Pancreas (tissue), 10 donors: ENCODE measurements around the gene RXRA. TPM values are rescaled to one million over a fixed set of nuclear protein-coding genes. Genes with fewer than 3 reads are reported as not detected.

Experiments used
- ATAC-seq, 4 donors: fragments of 200-7000 bp; cut with Tn5 transposase; one replicate each; pipeline versions ENCODE4 v1.8.0 to v1.9.1; 2020; ENCODE audit warnings: mild to moderate bottlenecking in 4 of 4, moderate library complexity in 4 of 4
- DNase-seq, 6 donors: peaks; one replicate each; pipeline ENCODE4 v3.0.0-alpha.2; 2020
- FAIRE-seq: peaks from 2 replicates; lab custom pipeline; 2012; peaks lifted over from hg19 to GRCh38; lab: Jason Lieb, UNC
- H3K27ac ChIP-seq, 4 donors: fragments of 200-600 bp; sonication (generic); 1 replicate in 3 of 4; 2 replicates in 1 of 4; pipeline versions ENCODE4 v1.5.0 to v1.8.0; 2020
- H3K27me3 ChIP-seq, 4 donors: fragments of 200-600 bp; one replicate each; pipeline ENCODE4 v1.8.0; 2021
- H3K36me3 ChIP-seq, 3 donors: fragments of 200-600 bp; sonication (generic) in 1 of 3; one replicate each; pipeline versions ENCODE4 v1.5.0 to v1.8.0; 2020 to 2021
- H3K4me1 ChIP-seq, 3 donors: fragments of 200-600 bp; one replicate each; pipeline ENCODE4 v1.8.0; 2021
- H3K4me3 ChIP-seq, 4 donors: fragments of 200-600 bp; sonication (generic) in 2 of 4; one replicate each; pipeline versions ENCODE4 v1.5.0 to v1.8.0; 2020 to 2021
- H3K9me3 ChIP-seq, 4 donors: fragments of 200-600 bp; one replicate each; pipeline ENCODE4 v1.8.0; 2021
- WGBS, 2 donors: extraction: QIAGEN DNeasy Blood & Tissue Kit; methylation state at CpG; one replicate each; pipeline ENCODE4 v1.1.7; 2013; 5-methylcytosine and 5-hydroxymethylcytosine counted together
- intact Hi-C, 3 donors: fragments of 100-400 bp; cut with DNase I; formaldehyde crosslinking; loops; one replicate each; pipeline versions ENCODE4 v1.11.1 to v1.14.2; 2022
- microRNA-seq, 2 donors: library from miRNA; unstranded; fragments of <30 nt; microRNA quantifications; one replicate each; pipeline versions ENCODE4 to v1.1.0, GENCODE V29; 2019 to 2020
- polyA plus RNA-seq, 2 donors: library from polyadenylated mRNA; stranded (reverse); fragments of 200-250 nt; gene quantifications; one replicate each; pipeline ENCODE4 v1.2.3, GENCODE V29; 2013
- total RNA-seq, 6 donors: library from RNA; stranded (reverse); fragmentation: NEBNext Ultra II Directional in 4 of 6; extraction: Animal tissue kit (Norgen Biotek cat#: 25700) in 4 of 6; gene quantifications; one replicate each; pipeline versions ENCODE4 v1.2.1 to v1.2.4, GENCODE V29; 2021 to 2023
- TF ChIP-seq, protein P1 (sequence below), 4 donors: fragments of 200-600 bp; sonication (generic) in 3 of 4; IDR thresholded peaks; one replicate each; pipeline versions ENCODE4 v1.5.0 to v1.8.0; 2021; ENCODE audit warnings: antibody characterized with exemption in 4 of 4
- donor health status: healthy with polysubstance abuse.
- donor health status: DM: no; HTN: no; CAD: no; lungs with moderate emphysema.
- donor health status: DM: no; HTN: no; CAD: no.
- donor health status: control.
- donor health status: control.
- donor health status: Bipolar disorder and iron deficiency.
- donor health status: DM: yes; HTN: yes; CAD: no.
- donor health status: DM: no; HTN: no; CAD: no.
- donor health status: DM: no; HTN: no; CAD: no.
- donor health status: DM: yes; HTN: yes; CAD: no.

RXRA gene
- total and polyA plus RNA-seq, 8 donors, result 20.2 to 35.1 (median 22.9) TPM

DNA sequence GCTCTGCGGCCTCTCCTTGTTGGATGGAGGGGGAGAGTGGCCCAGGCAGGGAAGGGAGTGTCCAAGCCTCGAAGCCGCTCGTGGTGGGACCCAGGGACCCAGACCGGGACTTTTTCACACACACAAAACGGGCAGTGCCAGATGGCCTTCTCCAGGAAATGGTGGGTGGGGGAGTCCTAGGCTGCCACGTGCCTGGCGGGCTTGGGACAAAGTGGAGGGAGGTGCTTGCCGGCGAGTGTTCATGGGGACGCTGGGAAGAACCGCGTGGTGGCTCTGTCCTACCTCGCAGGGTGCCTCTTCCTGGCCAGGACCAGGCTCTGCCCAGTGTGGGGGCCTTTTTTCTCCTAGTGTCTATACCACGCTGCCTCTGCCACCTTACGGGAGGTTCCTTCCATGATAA lies 160.3 kb downstream of the RXRA start:
- no peaks in the 10 kb centered on the region for H3K9me3 ChIP-seq
- FAIRE-seq, result no peak
- ATAC-seq, result no peak
- H3K36me3 ChIP-seq, result no peaks in the 10 kb centered on the region
- H3K27ac ChIP-seq, result no peak overlapping the region
- TF ChIP-seq, protein P1, sequence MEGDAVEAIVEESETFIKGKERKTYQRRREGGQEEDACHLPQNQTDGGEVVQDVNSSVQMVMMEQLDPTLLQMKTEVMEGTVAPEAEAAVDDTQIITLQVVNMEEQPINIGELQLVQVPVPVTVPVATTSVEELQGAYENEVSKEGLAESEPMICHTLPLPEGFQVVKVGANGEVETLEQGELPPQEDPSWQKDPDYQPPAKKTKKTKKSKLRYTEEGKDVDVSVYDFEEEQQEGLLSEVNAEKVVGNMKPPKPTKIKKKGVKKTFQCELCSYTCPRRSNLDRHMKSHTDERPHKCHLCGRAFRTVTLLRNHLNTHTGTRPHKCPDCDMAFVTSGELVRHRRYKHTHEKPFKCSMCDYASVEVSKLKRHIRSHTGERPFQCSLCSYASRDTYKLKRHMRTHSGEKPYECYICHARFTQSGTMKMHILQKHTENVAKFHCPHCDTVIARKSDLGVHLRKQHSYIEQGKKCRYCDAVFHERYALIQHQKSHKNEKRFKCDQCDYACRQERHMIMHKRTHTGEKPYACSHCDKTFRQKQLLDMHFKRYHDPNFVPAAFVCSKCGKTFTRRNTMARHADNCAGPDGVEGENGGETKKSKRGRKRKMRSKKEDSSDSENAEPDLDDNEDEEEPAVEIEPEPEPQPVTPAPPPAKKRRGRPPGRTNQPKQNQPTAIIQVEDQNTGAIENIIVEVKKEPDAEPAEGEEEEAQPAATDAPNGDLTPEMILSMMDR (IDR thresholded peaks at IDR 0.05), result no peak
- intact Hi-C loops, result no loop called here
- DNase-seq, result peak in 2 of 6 donors; percentile 22 to 38
- H3K4me3 ChIP-seq, result no peak overlapping the region
- H3K4me1 ChIP-seq, result no peaks in the 10 kb centered on the region
- WGBS, 2 donors, result 64 to 79% methylated on average over 16 of the region's 16 CpGs
- no peaks in the 10 kb centered on the region for H3K27me3 ChIP-seq

Small RNA genes within 50 kb of the gene (microRNA-seq; reads per million reads assigned to microRNA genes)
- gene MIR4669, result 0 reads per million in 2 donors

Other genes starting within 250 kb of the RXRA start
- 10 to 100 TPM; 14.0 to 20.2 (median 15.9) TPM for gene WDR5, start 190.4 kb upstream of the RXRA start, total RNA-seq
- 10 to 100 TPM; 18.0 to 26.1 TPM for gene WDR5, start 190.4 kb upstream of the RXRA start, polyA plus RNA-seq
- gene RNU6ATAC, start 161.9 kb upstream of the RXRA start, total RNA-seq, result 10 to 100 TPM; 17.0 to 91.5 (median 64.8) TPM
- gene RNU6ATAC, start 161.9 kb upstream of the RXRA start, polyA plus RNA-seq, result not detected